PC-3 (cell line): ENCODE results near the gene OR1F1. TPM values are rescaled to one million over a fixed set of nuclear protein-coding genes. Genes with fewer than 3 reads are reported as not detected.

Experiments used
- ATAC-seq: fragments of 200-7000 bp; cut with Tn5 transposase; 2 replicates; pipeline ENCODE4 v1.9.1; 2020; ENCODE audit warnings: mild to moderate bottlenecking, moderate library complexity
- BruUV-seq: library from RNA; stranded (reverse); fragments of 400-500 nt; replicated peaks from 2 replicates; lab custom pipeline; 2021; lab: Mats Ljungman, UMichigan
- CTCF ChIA-PET: fragments of 300-600 bp; sonication (Branson Sonifier 250); formaldehyde crosslinking; loops from one replicate; lab custom pipeline; 2022; ENCODE audit warnings: antibody characterized with exemption; lab: Charles Lee
- POLR2A ChIA-PET: fragments of 300-600 bp; sonication (Branson Sonifier 250); formaldehyde crosslinking; loops from one replicate; lab custom pipeline; 2022; ENCODE audit warnings: antibody characterized with exemption; ENCODE audit not compliant: unreplicated experiment; lab: Charles Lee
- DNase-seq: peaks from one replicate; pipeline ENCODE4 v3.0.0-alpha.2; 2015
- H2AFZ ChIP-seq: fragments of 300-600 bp; sonication (generic); 2 replicates; pipeline ENCODE4 v1.6.0; 2016; ENCODE audit warnings: antibody characterized with exemption, low read length
- H3F3A ChIP-seq: fragments of 300-600 bp; sonication (generic); one replicate; pipeline ENCODE4 v1.6.0; 2017; ENCODE audit warnings: antibody characterized with exemption, low read length, control low read depth, mild to moderate bottlenecking; ENCODE audit not compliant: unreplicated experiment
- H3K27ac ChIP-seq: fragments of 300-600 bp; sonication (generic); 2 replicates; pipeline ENCODE4 v1.5.1; 2016; ENCODE audit warnings: mild to moderate bottlenecking, low read length
- H3K27me3 ChIP-seq: fragments of 300-600 bp; sonication (generic); 2 replicates; pipeline ENCODE4 v1.6.1; 2016; ENCODE audit warnings: low read length, mixed read lengths
- H3K36me3 ChIP-seq: fragments of 300-600 bp; sonication (generic); 2 replicates; pipeline ENCODE4 v1.6.1; 2016; ENCODE audit warnings: low read depth, mixed run types, low read length, mixed read lengths
- H3K4me1 ChIP-seq: fragments of 300-600 bp; sonication (generic); 2 replicates; pipeline ENCODE4 v1.5.1; 2016; ENCODE audit warnings: low read length; ENCODE audit not compliant: insufficient read depth
- H3K4me2 ChIP-seq: fragments of 300-600 bp; sonication (generic); 2 replicates; pipeline ENCODE4 v1.6.0; 2016; ENCODE audit warnings: low read length
- H3K4me3 ChIP-seq: fragments of 300-600 bp; sonication (generic); 2 replicates; pipeline ENCODE4 v1.5.1; 2016; ENCODE audit warnings: mild to moderate bottlenecking, low read length, mixed read lengths
- H3K79me2 ChIP-seq: fragments of 300-600 bp; sonication (generic); 2 replicates; pipeline ENCODE4 v1.6.1; 2017; ENCODE audit warnings: low read length, mixed read lengths
- H3K9ac ChIP-seq: fragments of 300-600 bp; sonication (generic); 2 replicates; pipeline ENCODE4 v1.6.0; 2016; ENCODE audit warnings: mild to moderate bottlenecking, low read length
- H3K9me2 ChIP-seq: fragments of 300-600 bp; sonication (generic); replicated peaks from 2 replicates; pipeline ENCODE4 v1.6.1; 2016; ENCODE audit warnings: mixed run types, low read length, mixed read lengths
- H3K9me3 ChIP-seq: fragments of 300-600 bp; sonication (generic); 2 replicates; pipeline ENCODE4 v1.6.1; 2016; ENCODE audit warnings: low read length, mixed read lengths
- H4K20me1 ChIP-seq: fragments of 300-600 bp; sonication (generic); 2 replicates; pipeline ENCODE4 v1.6.1; 2016; ENCODE audit warnings: low read length, mixed read lengths
- EZH2 ChIP-seq: fragments of 300-600 bp; sonication (generic); IDR thresholded peaks from one replicate; pipeline ENCODE4 v1.6.1; 2017; ENCODE audit warnings: antibody characterized with exemption, mild to moderate bottlenecking, low read length; ENCODE audit not compliant: unreplicated experiment
- EZH2phosphoT487 ChIP-seq: fragments of 300-600 bp; sonication (generic); IDR thresholded peaks from 2 replicates; pipeline ENCODE4 v1.6.1; 2018; ENCODE audit warnings: mild to moderate bottlenecking, antibody characterized with exemption, low read length, borderline replicate concordance
- intact Hi-C: fragments of 100-400 bp; cut with micrococcal nuclease; formaldehyde crosslinking; loops from 2 replicates; pipeline ENCODE4 v1.9.0; 2023
- total RNA-seq: library from RNA; depleted of rRNA; stranded (reverse); fragments of >200 nt; gene quantifications from 2 replicates; pipeline ENCODE4 v1.2.3, GENCODE V29; 2014
- TF ChIP-seq, protein P1 (sequence below): fragments of 300-600 bp; sonication (generic); conservative IDR thresholded peaks from 2 replicates; pipeline ENCODE4 v1.5.1; 2017; ENCODE audit warnings: antibody characterized with exemption, low read depth, mild to moderate bottlenecking, low read length

Gene OR1F1
- total RNA-seq, 1 experiment from 2014 or later = not detected

GRCh38 chr16:3189869-3190268, 1.9 kb downstream of the OR1F1 start:
- ChIA-PET CTCF (no interaction called here), POLR2A (no interaction called here)
- Histone ChIP-seq H3K9me3 (no peaks in the 10 kb centered on the region), H3K4me1 (no peaks in the 10 kb centered on the region), H4K20me1 (no peaks in the 10 kb centered on the region), H3K9me2 (no peaks in the 10 kb centered on the region), H3K9ac (no peak overlapping the region), H3K4me3 (no peak overlapping the region), H3K4me2 (no peak overlapping the region), H3K36me3 (no peaks in the 10 kb centered on the region), H3F3A (no peaks in the 10 kb centered on the region), H2AFZ (no peak overlapping the region), H3K27me3 (no peaks in the 10 kb centered on the region), H3K79me2 (no peaks in the 10 kb centered on the region), H3K27ac (no peak overlapping the region)
- ATAC-seq (no peak), DNase-seq (no peak)
- no TSS peak for BruUV-seq
- intact Hi-C loops = no loop called here
- TF ChIP-seq EZH2phosphoT487 (no peak), EZH2 (no peak)
- TF ChIP-seq, protein P1, sequence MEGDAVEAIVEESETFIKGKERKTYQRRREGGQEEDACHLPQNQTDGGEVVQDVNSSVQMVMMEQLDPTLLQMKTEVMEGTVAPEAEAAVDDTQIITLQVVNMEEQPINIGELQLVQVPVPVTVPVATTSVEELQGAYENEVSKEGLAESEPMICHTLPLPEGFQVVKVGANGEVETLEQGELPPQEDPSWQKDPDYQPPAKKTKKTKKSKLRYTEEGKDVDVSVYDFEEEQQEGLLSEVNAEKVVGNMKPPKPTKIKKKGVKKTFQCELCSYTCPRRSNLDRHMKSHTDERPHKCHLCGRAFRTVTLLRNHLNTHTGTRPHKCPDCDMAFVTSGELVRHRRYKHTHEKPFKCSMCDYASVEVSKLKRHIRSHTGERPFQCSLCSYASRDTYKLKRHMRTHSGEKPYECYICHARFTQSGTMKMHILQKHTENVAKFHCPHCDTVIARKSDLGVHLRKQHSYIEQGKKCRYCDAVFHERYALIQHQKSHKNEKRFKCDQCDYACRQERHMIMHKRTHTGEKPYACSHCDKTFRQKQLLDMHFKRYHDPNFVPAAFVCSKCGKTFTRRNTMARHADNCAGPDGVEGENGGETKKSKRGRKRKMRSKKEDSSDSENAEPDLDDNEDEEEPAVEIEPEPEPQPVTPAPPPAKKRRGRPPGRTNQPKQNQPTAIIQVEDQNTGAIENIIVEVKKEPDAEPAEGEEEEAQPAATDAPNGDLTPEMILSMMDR = no peak

DNA sequence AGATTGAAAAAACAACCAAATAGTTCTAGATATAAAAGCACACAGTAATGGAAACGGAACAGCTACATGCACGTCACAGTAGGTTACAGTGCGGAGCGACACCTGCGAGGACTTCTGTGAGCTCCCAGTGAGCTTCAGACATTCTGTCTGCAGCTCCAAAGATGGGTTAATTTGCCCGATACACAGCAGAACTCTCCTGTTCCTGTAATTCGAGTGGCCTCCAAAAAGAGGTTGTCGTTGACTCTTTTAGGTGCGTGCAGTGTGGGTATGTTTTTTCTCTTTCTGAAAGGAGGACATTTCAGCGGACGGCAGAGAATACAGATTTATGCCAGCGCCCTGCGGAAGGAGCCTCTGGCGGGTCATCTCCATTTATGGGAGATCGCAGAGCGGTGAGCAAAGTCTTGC, 2.9 kb downstream of the OR1F1 start:
- BruUV-seq = no TSS peak
- no peak overlapping the region for H3K9ac ChIP-seq
- no peaks in the 10 kb centered on the region for H3K9me2 ChIP-seq
- no peak for DNase-seq
- H3K4me1 ChIP-seq = no peaks in the 10 kb centered on the region
- ChIA-PET POLR2A (no interaction called here), CTCF (no interaction called here)
- H2AFZ ChIP-seq = no peak overlapping the region
- H3K27me3 ChIP-seq = no peaks in the 10 kb centered on the region
- no peaks in the 10 kb centered on the region for H3F3A ChIP-seq
- no peaks in the 10 kb centered on the region for H3K36me3 ChIP-seq
- no peak overlapping the region for H3K4me3 ChIP-seq
- intact Hi-C loops = no loop called here
- no peaks in the 10 kb centered on the region for H3K9me3 ChIP-seq
- no peak overlapping the region for H3K4me2 ChIP-seq
- TF ChIP-seq EZH2phosphoT487 = no peak
- TF ChIP-seq EZH2 = no peak
- TF ChIP-seq, protein P1 = no peak
- ATAC-seq = no peak
- H4K20me1 ChIP-seq = no peaks in the 10 kb centered on the region
- H3K79me2 ChIP-seq = no peaks in the 10 kb centered on the region
- no peak overlapping the region for H3K27ac ChIP-seq

GRCh38 chr16:3192476-3193019, 4.5 kb downstream of the OR1F1 start:
- no peak overlapping the region for H2AFZ ChIP-seq
- no peak for DNase-seq
- intact Hi-C loops = no loop called here
- BruUV-seq = no TSS peak
- H3K27me3 ChIP-seq = no peaks in the 10 kb centered on the region
- no peaks in the 10 kb centered on the region for H3K9me2 ChIP-seq
- TF ChIP-seq EZH2phosphoT487 (no peak), EZH2 (no peak)
- TF ChIP-seq, protein P1 = no peak
- no peaks in the 10 kb centered on the region for H3K79me2 ChIP-seq
- H3K4me3 ChIP-seq = no peak overlapping the region
- ATAC-seq = no peak
- H3K9ac ChIP-seq = no peak overlapping the region
- ChIA-PET CTCF (no interaction called here), POLR2A (no interaction called here)
- no peak overlapping the region for H3K4me2 ChIP-seq
- H3F3A ChIP-seq = no peaks in the 10 kb centered on the region
- no peak overlapping the region for H3K27ac ChIP-seq
- no peaks in the 10 kb centered on the region for H3K36me3 ChIP-seq
- no peaks in the 10 kb centered on the region for H3K4me1 ChIP-seq
- no peaks in the 10 kb centered on the region for H3K9me3 ChIP-seq
- no peaks in the 10 kb centered on the region for H4K20me1 ChIP-seq
